PC-3 (cell line): ENCODE measurements around the gene ELAPOR1. TPM values are rescaled to one million over a fixed set of nuclear protein-coding genes. Genes with fewer than 3 reads are reported as not detected.

ENCODE experiments used
- ATAC-seq: fragments of 200-7000 bp; cut with Tn5 transposase; 2 replicates; pipeline ENCODE4 v1.9.1; 2020; ENCODE audit warnings: mild to moderate bottlenecking, moderate library complexity
- BruUV-seq: library from RNA; stranded (reverse); fragments of 400-500 nt; replicated peaks from 2 replicates; lab custom pipeline; 2021; lab: Mats Ljungman, UMichigan
- CTCF ChIA-PET: fragments of 300-600 bp; sonication (Branson Sonifier 250); formaldehyde crosslinking; loops from one replicate; lab custom pipeline; 2022; ENCODE audit warnings: antibody characterized with exemption; lab: Charles Lee
- POLR2A ChIA-PET: fragments of 300-600 bp; sonication (Branson Sonifier 250); formaldehyde crosslinking; loops from one replicate; lab custom pipeline; 2022; ENCODE audit warnings: antibody characterized with exemption; ENCODE audit not compliant: unreplicated experiment; lab: Charles Lee
- DNase-seq: peaks from one replicate; pipeline ENCODE4 v3.0.0-alpha.2; 2015
- H2AFZ ChIP-seq: fragments of 300-600 bp; sonication (generic); 2 replicates; pipeline ENCODE4 v1.6.0; 2016; ENCODE audit warnings: antibody characterized with exemption, low read length
- H3F3A ChIP-seq: fragments of 300-600 bp; sonication (generic); one replicate; pipeline ENCODE4 v1.6.0; 2017; ENCODE audit warnings: antibody characterized with exemption, low read length, control low read depth, mild to moderate bottlenecking; ENCODE audit not compliant: unreplicated experiment
- H3K27ac ChIP-seq: fragments of 300-600 bp; sonication (generic); 2 replicates; pipeline ENCODE4 v1.5.1; 2016; ENCODE audit warnings: mild to moderate bottlenecking, low read length
- H3K27me3 ChIP-seq: fragments of 300-600 bp; sonication (generic); 2 replicates; pipeline ENCODE4 v1.6.1; 2016; ENCODE audit warnings: low read length, mixed read lengths
- H3K36me3 ChIP-seq: fragments of 300-600 bp; sonication (generic); 2 replicates; pipeline ENCODE4 v1.6.1; 2016; ENCODE audit warnings: low read depth, mixed run types, low read length, mixed read lengths
- H3K4me1 ChIP-seq: fragments of 300-600 bp; sonication (generic); 2 replicates; pipeline ENCODE4 v1.5.1; 2016; ENCODE audit warnings: low read length; ENCODE audit not compliant: insufficient read depth
- H3K4me2 ChIP-seq: fragments of 300-600 bp; sonication (generic); 2 replicates; pipeline ENCODE4 v1.6.0; 2016; ENCODE audit warnings: low read length
- H3K4me3 ChIP-seq: fragments of 300-600 bp; sonication (generic); 2 replicates; pipeline ENCODE4 v1.5.1; 2016; ENCODE audit warnings: mild to moderate bottlenecking, low read length, mixed read lengths
- H3K79me2 ChIP-seq: fragments of 300-600 bp; sonication (generic); 2 replicates; pipeline ENCODE4 v1.6.1; 2017; ENCODE audit warnings: low read length, mixed read lengths
- H3K9ac ChIP-seq: fragments of 300-600 bp; sonication (generic); 2 replicates; pipeline ENCODE4 v1.6.0; 2016; ENCODE audit warnings: mild to moderate bottlenecking, low read length
- H3K9me2 ChIP-seq: fragments of 300-600 bp; sonication (generic); replicated peaks from 2 replicates; pipeline ENCODE4 v1.6.1; 2016; ENCODE audit warnings: mixed run types, low read length, mixed read lengths
- H3K9me3 ChIP-seq: fragments of 300-600 bp; sonication (generic); 2 replicates; pipeline ENCODE4 v1.6.1; 2016; ENCODE audit warnings: low read length, mixed read lengths
- H4K20me1 ChIP-seq: fragments of 300-600 bp; sonication (generic); 2 replicates; pipeline ENCODE4 v1.6.1; 2016; ENCODE audit warnings: low read length, mixed read lengths
- CTCF ChIP-seq: fragments of 300-600 bp; sonication (generic); conservative IDR thresholded peaks from 2 replicates; pipeline ENCODE4 v1.5.1; 2017; ENCODE audit warnings: antibody characterized with exemption, low read depth, mild to moderate bottlenecking, low read length
- EZH2 ChIP-seq: fragments of 300-600 bp; sonication (generic); IDR thresholded peaks from one replicate; pipeline ENCODE4 v1.6.1; 2017; ENCODE audit warnings: antibody characterized with exemption, mild to moderate bottlenecking, low read length; ENCODE audit not compliant: unreplicated experiment
- EZH2phosphoT487 ChIP-seq: fragments of 300-600 bp; sonication (generic); IDR thresholded peaks from 2 replicates; pipeline ENCODE4 v1.6.1; 2018; ENCODE audit warnings: mild to moderate bottlenecking, antibody characterized with exemption, low read length, borderline replicate concordance
- intact Hi-C: fragments of 100-400 bp; cut with micrococcal nuclease; formaldehyde crosslinking; loops from 2 replicates; pipeline ENCODE4 v1.9.0; 2023
- total RNA-seq: library from RNA; depleted of rRNA; stranded (reverse); fragments of >200 nt; gene quantifications from 2 replicates; pipeline ENCODE4 v1.2.3, GENCODE V29; 2014

The ELAPOR1 gene
- total RNA-seq, 1 experiment from 2014 or later = 0.80 TPM

GRCh38 chr1:109159326-109159725 is 45.4 kb downstream of the ELAPOR1 start:
- no peaks in the 10 kb centered on the region for H3K79me2 ChIP-seq
- no peak overlapping the region for H3K27ac ChIP-seq
- TF ChIP-seq EZH2 = no peak
- no peak for TF ChIP-seq EZH2phosphoT487
- no peak for TF ChIP-seq CTCF
- no peaks in the 10 kb centered on the region for H3K9me3 ChIP-seq
- H3K4me1 ChIP-seq = peaks cover 4% of the 10 kb centered on the region; the same call in 1 of the 2 replicates
- H3F3A ChIP-seq = no peaks in the 10 kb centered on the region
- no peaks in the 10 kb centered on the region for H3K36me3 ChIP-seq
- no TSS peak for BruUV-seq
- H4K20me1 ChIP-seq = no peaks in the 10 kb centered on the region
- DNase-seq = no peak
- H3K9me2 ChIP-seq = no peaks in the 10 kb centered on the region
- ChIA-PET CTCF (no interaction called here), POLR2A (interaction anchor here (0.6 kb wide), 2 partner anchors 60 to 330 kb away, joined by 3 to 4 read pairs; no protein-coding TSS in a partner anchor)
- no peaks in the 10 kb centered on the region for H3K27me3 ChIP-seq
- no peak overlapping the region for H2AFZ ChIP-seq
- no peak overlapping the region for H3K4me3 ChIP-seq
- ATAC-seq = no peak
- intact Hi-C loops = no loop called here
- no peak overlapping the region for H3K4me2 ChIP-seq
- no peak overlapping the region for H3K9ac ChIP-seq

GRCh38 chr1:109160071-109160840 is 46.3 kb downstream of the ELAPOR1 start:
- no peaks in the 10 kb centered on the region for H3F3A ChIP-seq
- H3K4me1 ChIP-seq = peaks cover 4% of the 10 kb centered on the region; the same call in 1 of the 2 replicates
- no peaks in the 10 kb centered on the region for H3K36me3 ChIP-seq
- H3K9me3 ChIP-seq = no peaks in the 10 kb centered on the region
- ChIA-PET POLR2A (interaction anchor here (0.6 kb wide), 1 partner anchor 331 kb away, joined by 3 read pairs; no protein-coding TSS in a partner anchor), CTCF (no interaction called here)
- H3K9me2 ChIP-seq = no peaks in the 10 kb centered on the region
- no peak overlapping the region for H2AFZ ChIP-seq
- TF ChIP-seq EZH2 (no peak), EZH2phosphoT487 (no peak), CTCF (no peak)
- H3K27me3 ChIP-seq = no peaks in the 10 kb centered on the region
- DNase-seq = no peak
- intact Hi-C loops = no loop called here
- H3K4me2 ChIP-seq = no peak overlapping the region
- no peaks in the 10 kb centered on the region for H4K20me1 ChIP-seq
- ATAC-seq = no peak
- no peak overlapping the region for H3K27ac ChIP-seq
- no peak overlapping the region for H3K4me3 ChIP-seq
- no TSS peak for BruUV-seq
- no peaks in the 10 kb centered on the region for H3K79me2 ChIP-seq
- H3K9ac ChIP-seq = no peak overlapping the region
